ENCODE measurements around the gene PIK3R4.

- TF ChIP-seq, protein P1, sequence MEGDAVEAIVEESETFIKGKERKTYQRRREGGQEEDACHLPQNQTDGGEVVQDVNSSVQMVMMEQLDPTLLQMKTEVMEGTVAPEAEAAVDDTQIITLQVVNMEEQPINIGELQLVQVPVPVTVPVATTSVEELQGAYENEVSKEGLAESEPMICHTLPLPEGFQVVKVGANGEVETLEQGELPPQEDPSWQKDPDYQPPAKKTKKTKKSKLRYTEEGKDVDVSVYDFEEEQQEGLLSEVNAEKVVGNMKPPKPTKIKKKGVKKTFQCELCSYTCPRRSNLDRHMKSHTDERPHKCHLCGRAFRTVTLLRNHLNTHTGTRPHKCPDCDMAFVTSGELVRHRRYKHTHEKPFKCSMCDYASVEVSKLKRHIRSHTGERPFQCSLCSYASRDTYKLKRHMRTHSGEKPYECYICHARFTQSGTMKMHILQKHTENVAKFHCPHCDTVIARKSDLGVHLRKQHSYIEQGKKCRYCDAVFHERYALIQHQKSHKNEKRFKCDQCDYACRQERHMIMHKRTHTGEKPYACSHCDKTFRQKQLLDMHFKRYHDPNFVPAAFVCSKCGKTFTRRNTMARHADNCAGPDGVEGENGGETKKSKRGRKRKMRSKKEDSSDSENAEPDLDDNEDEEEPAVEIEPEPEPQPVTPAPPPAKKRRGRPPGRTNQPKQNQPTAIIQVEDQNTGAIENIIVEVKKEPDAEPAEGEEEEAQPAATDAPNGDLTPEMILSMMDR (IDR thresholded peaks at IDR 0.05), result no peak
- no peak for TF ChIP-seq POLR2A (IDR thresholded peaks at IDR 0.05)
These were observed 57.7 kb downstream of the PIK3R4 start for GRCh38 chr3:130688697-130689470.
